Measurements from ENCODE around the gene SAMD4A. TPM values are rescaled to one million over a fixed set of nuclear protein-coding genes. Genes with fewer than 3 reads are reported as not detected.

The SAMD4A gene
- total and polyA plus RNA-seq, 2 of the 4 experiments (the other 2 are of a cell fraction) = 22.9 to 38.2 TPM

DNA sequence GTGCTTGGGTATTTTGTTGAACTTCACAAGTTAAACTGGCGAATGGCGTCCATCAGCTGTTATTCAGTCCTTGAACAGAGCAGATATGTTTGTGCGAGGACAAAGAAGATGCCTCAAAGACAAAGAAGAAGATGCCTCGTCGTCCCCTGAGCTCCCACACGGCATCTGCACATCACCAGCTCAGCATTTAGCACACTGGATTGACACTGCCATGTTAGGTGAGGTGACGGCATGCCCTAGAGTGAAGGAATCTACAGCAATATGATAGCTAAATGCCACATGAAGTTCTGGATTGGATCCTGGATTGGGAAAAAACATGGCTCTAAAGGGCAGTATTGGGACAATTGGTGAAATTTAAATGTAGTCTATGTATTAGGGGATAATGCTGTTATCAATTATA lies 15.4 kb downstream of the SAMD4A start:
- CTCF ChIA-PET = interaction anchor here (1.0 to 1.3 kb wide), 3 partner anchors 9 to 109 kb away, joined by 3 to 4 read pairs (median 3); no protein-coding TSS in a partner anchor
- intact Hi-C loops (cut with micrococcal nuclease) = loop anchor here (2.0 kb wide), 1 partner anchor 14 kb away; no protein-coding TSS in a partner anchor

More for the DNA sequence above, 15.4 kb downstream of the SAMD4A start:
- H2AFZ ChIP-seq (replicated peaks; ENCODE audit: low read length, poor library complexity) = no peak overlapping the region
- POLR2A ChIA-PET (ENCODE audit: unreplicated experiment) = interaction anchor here (0.6 kb wide), 2 partner anchors 104 to 136 kb away, joined by 8 to 9 read pairs; no protein-coding TSS in a partner anchor
- H3K27ac ChIP-seq (ENCODE audit: insufficient read depth, low read length) = no peak overlapping the region
- H3K4me2 ChIP-seq (ENCODE audit: low read depth, low read length) = no peak overlapping the region
- H3K9ac ChIP-seq (ENCODE audit: low read depth, low read length) = no peak overlapping the region
- H2AK9ac ChIP-seq (replicated peaks; ENCODE audit: low read depth, low read length, poor library complexity) = no peak overlapping the region
- in situ Hi-C loops (cut with MboI; ENCODE audit: low sequenced_read_pairs) (no loop called here), dilution Hi-C loops (cut with HindIII; ENCODE audit: low sequenced_read_pairs, unreplicated experiment) (no loop called here)
- H2BK20ac ChIP-seq (ENCODE audit: low read depth, low read length) = no peak overlapping the region
- peaks cover 13% of the 10 kb centered on the region for H3K4me1 ChIP-seq (ENCODE audit: control insufficient read depth, insufficient read depth, low read length)
- H4K8ac ChIP-seq (ENCODE audit: low read depth in 2 of 2, low read length in 2 of 2) = no peak overlapping the region
- no peak overlapping the region for H3K56ac ChIP-seq (ENCODE audit: extremely low read depth, insufficient read depth, low read length)
- no peak for ATAC-seq (ENCODE audit: low read depth)
- H3K27me3 ChIP-seq (ENCODE audit: control insufficient read depth, insufficient read depth, low read length) = no peaks in the 10 kb centered on the region
- H3K14ac ChIP-seq (replicated peaks; ENCODE audit: low read depth, low read length) = no peak overlapping the region
- no peak overlapping the region for H4K91ac ChIP-seq (ENCODE audit: insufficient read depth, low read depth, low read length)
- H3K4me3 ChIP-seq (ENCODE audit: insufficient read depth, low read depth, low read length) = no peak overlapping the region
- peak overlapping the region; percentile 10; the same call in 1 of the 2 replicates for H2AK5ac ChIP-seq (ENCODE audit: low read depth, low read length)
- peaks cover 10% of the 10 kb centered on the region for H3K36me3 ChIP-seq (ENCODE audit: control insufficient read depth, insufficient read depth, low read length)
- peak overlapping the region; percentile 5; the same call in 1 of the 2 replicates for H3K23ac ChIP-seq (ENCODE audit: low read depth, low read length)
- no peak overlapping the region for H4K5ac ChIP-seq (ENCODE audit: low read depth, low read length)
- H3K4ac ChIP-seq (ENCODE audit: low read depth, low read length) = no peak overlapping the region
- no peak overlapping the region for H2BK15ac ChIP-seq (ENCODE audit: low read depth, low read length)
- DNase-seq = no peak
- H3K9me3 ChIP-seq (ENCODE audit: control insufficient read depth, insufficient read depth, low read length) = no peaks in the 10 kb centered on the region
- TF ChIP-seq FOS (IDR thresholded peaks at IDR 0.05; ENCODE audit: low read depth, low read length) (no peak), MAFK (IDR thresholded peaks at IDR 0.05; ENCODE audit: low read depth, low read length) (no peak)
- TF ChIP-seq, protein P1, sequence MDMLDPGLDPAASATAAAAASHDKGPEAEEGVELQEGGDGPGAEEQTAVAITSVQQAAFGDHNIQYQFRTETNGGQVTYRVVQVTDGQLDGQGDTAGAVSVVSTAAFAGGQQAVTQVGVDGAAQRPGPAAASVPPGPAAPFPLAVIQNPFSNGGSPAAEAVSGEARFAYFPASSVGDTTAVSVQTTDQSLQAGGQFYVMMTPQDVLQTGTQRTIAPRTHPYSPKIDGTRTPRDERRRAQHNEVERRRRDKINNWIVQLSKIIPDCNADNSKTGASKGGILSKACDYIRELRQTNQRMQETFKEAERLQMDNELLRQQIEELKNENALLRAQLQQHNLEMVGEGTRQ (IDR thresholded peaks at IDR 0.05; ENCODE audit: low read depth, low read length) = no peak
- TF ChIP-seq, protein P2, sequence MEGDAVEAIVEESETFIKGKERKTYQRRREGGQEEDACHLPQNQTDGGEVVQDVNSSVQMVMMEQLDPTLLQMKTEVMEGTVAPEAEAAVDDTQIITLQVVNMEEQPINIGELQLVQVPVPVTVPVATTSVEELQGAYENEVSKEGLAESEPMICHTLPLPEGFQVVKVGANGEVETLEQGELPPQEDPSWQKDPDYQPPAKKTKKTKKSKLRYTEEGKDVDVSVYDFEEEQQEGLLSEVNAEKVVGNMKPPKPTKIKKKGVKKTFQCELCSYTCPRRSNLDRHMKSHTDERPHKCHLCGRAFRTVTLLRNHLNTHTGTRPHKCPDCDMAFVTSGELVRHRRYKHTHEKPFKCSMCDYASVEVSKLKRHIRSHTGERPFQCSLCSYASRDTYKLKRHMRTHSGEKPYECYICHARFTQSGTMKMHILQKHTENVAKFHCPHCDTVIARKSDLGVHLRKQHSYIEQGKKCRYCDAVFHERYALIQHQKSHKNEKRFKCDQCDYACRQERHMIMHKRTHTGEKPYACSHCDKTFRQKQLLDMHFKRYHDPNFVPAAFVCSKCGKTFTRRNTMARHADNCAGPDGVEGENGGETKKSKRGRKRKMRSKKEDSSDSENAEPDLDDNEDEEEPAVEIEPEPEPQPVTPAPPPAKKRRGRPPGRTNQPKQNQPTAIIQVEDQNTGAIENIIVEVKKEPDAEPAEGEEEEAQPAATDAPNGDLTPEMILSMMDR (conservative IDR thresholded peaks at IDR 0.05; ENCODE audit: low read depth, low read length) = no peak
- peaks cover 62% of the 10 kb centered on the region for H4K20me1 ChIP-seq (ENCODE audit: insufficient read depth, low read length)
- H2BK5ac ChIP-seq (ENCODE audit: low read depth, low read length, poor library complexity, severe bottlenecking) = no peak overlapping the region
- no TSS peak for BruUV-seq (replicated peaks)
- H3K9me1 ChIP-seq (ENCODE audit: insufficient read depth, low read length) = peaks cover 16% of the 10 kb centered on the region
- H3K18ac ChIP-seq (ENCODE audit: low read depth, low read length) = no peak overlapping the region
- 90% methylated on average over 2 of the region's 7 CpGs; no CpG with 5 or more reads in 1 of the 2 experiments for WGBS, 2 experiments (ENCODE audit: extremely low coverage in 2 of 2, insufficient read length in 1 of 2)
- H2BK120ac ChIP-seq (ENCODE audit: low read depth, low read length) = no peak overlapping the region
- H3K79me1 ChIP-seq (ENCODE audit: low read depth in 1 of 2, low read length in 2 of 2) = peaks cover 26 to 57% of the 10 kb centered on the region in 2 experiments
